MM.1S (cell line): ENCODE data around the gene ELF2.

Source experiments
- DNase-seq: peaks from one replicate; pipeline ENCODE4 v3.0.0-alpha.2; 2015
- H2AFZ ChIP-seq: fragments of 300-600 bp; sonication (generic); 2 replicates; pipeline ENCODE4 v1.6.0; 2016; ENCODE audit warnings: antibody characterized with exemption, low read length
- H3F3A ChIP-seq: fragments of 300-600 bp; sonication (generic); 2 replicates; pipeline ENCODE4 v1.6.1; 2016; ENCODE audit warnings: mild to moderate bottlenecking, antibody characterized with exemption, low read length, moderate library complexity, mixed read lengths; ENCODE audit not compliant: insufficient read depth
- H3K27ac ChIP-seq: fragments of 300-600 bp; sonication (generic); 2 replicates; pipeline ENCODE4 v1.5.1; 2016; ENCODE audit warnings: mild to moderate bottlenecking, low read length
- H3K27me3 ChIP-seq: fragments of 300-600 bp; sonication (generic); replicated peaks from 2 replicates; pipeline ENCODE4 v1.6.0; 2016; ENCODE audit warnings: low read length; ENCODE audit not compliant: insufficient read depth
- H3K36me3 ChIP-seq: fragments of 300-600 bp; sonication (generic); replicated peaks from 2 replicates; pipeline ENCODE4 v1.6.1; 2016; ENCODE audit warnings: mild to moderate bottlenecking, low read length, mixed read lengths; ENCODE audit not compliant: insufficient read depth
- H3K4me1 ChIP-seq: fragments of 300-600 bp; sonication (generic); 2 replicates; pipeline ENCODE4 v1.6.1; 2016; ENCODE audit warnings: low read length, mixed read lengths
- H3K4me2 ChIP-seq: fragments of 300-600 bp; sonication (generic); 2 replicates; pipeline ENCODE4 v1.6.0; 2016; ENCODE audit warnings: low read depth, low read length
- H3K4me3 ChIP-seq: fragments of 300-600 bp; sonication (generic); 2 replicates; pipeline ENCODE4 v1.5.1; 2016; ENCODE audit warnings: low read length, mixed read lengths
- H3K79me2 ChIP-seq: fragments of 300-600 bp; sonication (generic); 2 replicates; pipeline ENCODE4 v1.6.1; 2016; ENCODE audit warnings: mixed run types, low read length, mixed read lengths
- H3K9ac ChIP-seq: fragments of 300-600 bp; sonication (generic); 2 replicates; pipeline ENCODE4 v1.6.1; 2016; ENCODE audit warnings: low read length, mixed read lengths
- H3K9me2 ChIP-seq: fragments of 300-600 bp; sonication (generic); replicated peaks from 2 replicates; pipeline ENCODE4 v1.6.1; 2016; ENCODE audit warnings: mild to moderate bottlenecking, low read length, mixed read lengths; ENCODE audit not compliant: insufficient read depth
- H3K9me3 ChIP-seq: fragments of 300-600 bp; sonication (generic); replicated peaks from 2 replicates; pipeline ENCODE4 v1.6.1; 2016; ENCODE audit warnings: mild to moderate bottlenecking, low read length, mixed read lengths; ENCODE audit not compliant: insufficient read depth
- H4K20me1 ChIP-seq: fragments of 300-600 bp; sonication (generic); 2 replicates; pipeline ENCODE4 v1.6.1; 2016; ENCODE audit warnings: mild to moderate bottlenecking, low read length, moderate library complexity, mixed read lengths; ENCODE audit not compliant: insufficient read depth
- CTCF ChIP-seq: fragments of 300-600 bp; sonication (generic); IDR thresholded peaks from 2 replicates; pipeline ENCODE4 v1.5.1; 2016; ENCODE audit warnings: antibody characterized with exemption, low read length, mixed read lengths
- EZH2 ChIP-seq: fragments of 300-600 bp; sonication (generic); optimal IDR thresholded peaks from 2 replicates; pipeline ENCODE3; 2017; ENCODE audit warnings: low read depth, mild to moderate bottlenecking, antibody characterized with exemption, low read length, mixed read lengths
- EZH2phosphoT487 ChIP-seq: fragments of 300-600 bp; sonication (generic); IDR thresholded peaks from 2 replicates; pipeline ENCODE4 v1.6.1; 2018; ENCODE audit warnings: antibody characterized with exemption, low read length

ELF2 gene

DNA sequence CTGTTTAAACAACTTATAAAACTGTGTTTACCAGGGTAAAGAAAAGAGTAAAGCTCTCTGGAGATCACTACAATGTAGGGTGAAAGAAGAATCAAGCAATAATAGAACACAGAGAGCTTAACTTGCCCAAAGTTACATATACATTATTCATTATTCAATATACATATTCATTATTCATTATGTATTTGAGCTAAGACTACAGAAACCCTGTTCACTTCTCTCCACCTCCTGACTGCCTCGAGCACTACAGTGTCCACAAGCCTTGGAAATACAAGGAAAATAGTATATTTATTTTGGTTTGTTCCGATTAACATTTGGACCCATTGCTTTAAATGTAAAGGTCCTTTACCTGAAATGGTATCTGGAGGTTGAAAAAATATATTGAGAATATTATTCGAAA is 35.9 kb upstream of the ELF2 start:
- Histone ChIP-seq H3K4me2 (peak overlapping the region; percentile 64; the same call in 1 of the 2 replicates), H2AFZ (no peak overlapping the region)
- DNase-seq: no peak

DNA sequence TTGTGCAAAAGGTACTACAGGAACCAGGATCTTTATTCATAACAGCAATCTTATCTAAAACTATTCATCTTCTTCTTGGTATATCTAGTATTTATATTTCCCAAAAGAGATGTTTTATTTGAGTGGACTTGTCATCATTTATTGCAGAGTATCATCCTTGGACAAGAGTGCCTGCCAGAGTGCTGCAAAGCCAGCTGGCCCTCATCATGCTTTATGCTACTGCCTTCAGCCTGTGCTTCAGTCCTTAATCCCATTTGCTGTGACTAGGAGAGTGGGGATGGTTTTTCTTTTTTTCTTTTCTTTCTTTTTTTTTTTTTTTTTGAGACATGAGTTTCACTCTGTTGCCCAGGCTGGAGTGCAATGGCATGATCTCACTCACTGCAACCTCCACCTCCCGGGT is 33.5 kb upstream of the ELF2 start:
- no peaks in the 10 kb centered on the region for H4K20me1 ChIP-seq
- H3F3A ChIP-seq: peaks cover 63% of the 10 kb centered on the region
- no peaks in the 10 kb centered on the region for H3K36me3 ChIP-seq
- DNase-seq: no peak
- H3K27me3 ChIP-seq: no peaks in the 10 kb centered on the region
- TF ChIP-seq CTCF: no peak
- no peak for TF ChIP-seq EZH2phosphoT487
- TF ChIP-seq EZH2: no peak
- no peaks in the 10 kb centered on the region for H3K9me3 ChIP-seq
- no peak overlapping the region for H3K9ac ChIP-seq
- no peak overlapping the region for H3K4me3 ChIP-seq
- H2AFZ ChIP-seq: no peak overlapping the region
- peak overlapping the region; percentile 95; the same call in 1 of the 2 replicates for H3K27ac ChIP-seq
- no peaks in the 10 kb centered on the region for H3K79me2 ChIP-seq
- no peak overlapping the region for H3K4me2 ChIP-seq
- H3K4me1 ChIP-seq: peaks cover 67% of the 10 kb centered on the region
- no peaks in the 10 kb centered on the region for H3K9me2 ChIP-seq

More for the DNA sequence above, 35.9 kb upstream of the ELF2 start:
- peaks cover 53% of the 10 kb centered on the region for H3F3A ChIP-seq
- H3K4me3 ChIP-seq: no peak overlapping the region
- H3K79me2 ChIP-seq: no peaks in the 10 kb centered on the region
- peak overlapping the region; percentile 84; the same call in 1 of the 2 replicates for H3K27ac ChIP-seq
- no peaks in the 10 kb centered on the region for H3K36me3 ChIP-seq
- no peaks in the 10 kb centered on the region for H3K27me3 ChIP-seq
- no peak overlapping the region for H3K9ac ChIP-seq
- TF ChIP-seq EZH2phosphoT487: no peak
- no peak for TF ChIP-seq EZH2
- TF ChIP-seq CTCF: no peak
- H4K20me1 ChIP-seq: no peaks in the 10 kb centered on the region
- H3K9me2 ChIP-seq: no peaks in the 10 kb centered on the region
- no peaks in the 10 kb centered on the region for H3K9me3 ChIP-seq
- H3K4me1 ChIP-seq: peaks cover 54% of the 10 kb centered on the region

GRCh38 chr4:139209470-139210063 is 32.5 kb upstream of the ELF2 start:
- peak overlapping the region; percentile 65; the same call in 1 of the 2 replicates for H3K9ac ChIP-seq
- H3K79me2 ChIP-seq: no peaks in the 10 kb centered on the region
- peak overlapping the region; percentile 44; the same call in 1 of the 2 replicates for H3K4me2 ChIP-seq
- no peaks in the 10 kb centered on the region for H3K9me2 ChIP-seq
- no peaks in the 10 kb centered on the region for H3K9me3 ChIP-seq
- H3K4me3 ChIP-seq: no peak overlapping the region
- no peaks in the 10 kb centered on the region for H3K36me3 ChIP-seq
- DNase-seq: peak; percentile 75
- H3F3A ChIP-seq: peaks cover 53% of the 10 kb centered on the region
- peaks cover 58% of the 10 kb centered on the region for H3K4me1 ChIP-seq
- H4K20me1 ChIP-seq: no peaks in the 10 kb centered on the region
- TF ChIP-seq EZH2phosphoT487: no peak
- no peak for TF ChIP-seq CTCF
- no peak for TF ChIP-seq EZH2
- H3K27me3 ChIP-seq: no peaks in the 10 kb centered on the region
- H3K27ac ChIP-seq: peak overlapping the region; percentile 95; the same call in 1 of the 2 replicates
- no peak overlapping the region for H2AFZ ChIP-seq
